GM12801 (cell line): Measurements from ENCODE around the gene PRR15.

ENCODE experiments used
- CTCF ChIP-seq: IDR thresholded peaks from one replicate; pipeline ENCODE4 v1.5.1; 2011; ENCODE audit warnings: control low read depth; ENCODE audit not compliant: insufficient read length; ENCODE audit errors: extremely low read depth

PRR15 gene

DNA sequence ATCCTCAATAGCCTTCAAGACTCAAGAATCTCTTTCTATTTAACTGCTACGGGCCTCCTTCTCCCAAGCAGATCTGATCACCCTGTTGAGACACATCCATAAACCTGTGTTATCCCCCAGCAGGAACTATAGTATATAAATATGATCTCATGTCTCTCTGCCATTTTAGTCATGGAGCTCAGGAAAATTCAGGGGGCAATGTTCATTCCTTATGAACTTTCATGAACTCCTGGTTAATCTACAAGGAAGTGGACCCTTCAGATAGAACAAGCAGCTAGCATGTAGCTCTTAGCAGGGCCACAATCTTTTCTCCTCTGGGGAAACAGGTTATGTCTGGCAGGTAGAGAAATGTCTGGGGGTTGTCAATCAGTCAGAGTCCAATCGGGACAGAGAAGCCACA lies 8.9 kb downstream of the PRR15 start:
- no peak for TF ChIP-seq CTCF

DNA sequence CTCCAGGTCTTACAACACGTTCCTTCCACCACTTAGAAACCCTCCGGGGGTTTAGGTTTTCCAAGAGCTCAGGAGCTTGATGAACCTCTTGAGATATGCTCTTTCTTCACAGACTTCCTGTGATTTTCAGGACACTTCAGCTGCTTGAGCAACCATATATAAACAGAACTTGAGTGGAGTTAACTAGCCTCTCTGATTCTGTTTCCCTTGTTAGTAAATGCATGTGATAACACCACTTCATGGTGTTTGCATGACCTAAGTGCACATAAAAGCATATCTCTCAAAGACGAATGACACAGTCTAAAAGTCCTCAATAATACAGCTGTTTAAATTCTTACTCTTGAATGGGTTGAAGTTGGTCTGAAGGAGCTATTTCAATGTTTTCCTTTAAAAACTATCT lies 9.9 kb downstream of the PRR15 start:
- no peak for TF ChIP-seq CTCF

GRCh38 chr7:29574659-29575058 lies 11.0 kb downstream of the PRR15 start:
- no peak for TF ChIP-seq CTCF

DNA sequence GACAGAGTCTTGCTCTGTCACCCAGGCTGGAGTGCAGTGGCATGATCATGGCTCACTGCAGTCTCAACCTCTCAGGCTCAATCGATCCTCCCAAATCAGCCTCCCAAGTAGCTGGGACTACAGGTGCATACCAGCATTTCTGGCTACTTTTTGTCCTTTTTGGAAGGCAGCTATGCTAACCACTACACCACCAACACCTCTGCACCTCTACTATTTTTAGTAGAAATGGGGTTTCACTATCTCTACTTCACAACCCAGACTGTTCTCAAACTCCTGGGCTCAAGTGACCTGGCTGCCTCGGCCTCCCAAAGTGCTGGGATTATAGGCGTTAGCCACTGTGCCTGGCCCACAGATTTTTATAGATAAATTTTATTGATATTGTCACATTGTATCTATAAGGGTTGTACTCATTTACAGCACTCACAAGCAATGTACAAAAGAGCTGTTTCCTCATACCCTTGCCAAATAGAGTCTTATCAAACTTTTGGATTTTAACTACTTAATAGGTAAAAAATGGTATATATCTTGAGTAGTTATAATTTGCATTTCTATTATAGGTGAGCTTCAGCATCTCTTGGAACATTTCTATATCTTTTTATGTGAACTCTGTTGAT lies 23.7 kb downstream of the PRR15 start:
- TF ChIP-seq CTCF, result no peak

- TF ChIP-seq CTCF, result no peak
These were observed 24.6 kb downstream of the PRR15 start for GRCh38 chr7:29588212-29588611.

GRCh38 chr7:29588900-29589696 lies 25.5 kb downstream of the PRR15 start:
- TF ChIP-seq CTCF, result peak; percentile 14

- no peak for TF ChIP-seq CTCF
These were observed 29.2 kb downstream of the PRR15 start for GRCh38 chr7:29592866-29593265.
